CD1c-positive myeloid dendritic cell (primary cell): ENCODE results near the gene GUCA2B.

Experiments used
- DNase-seq: peaks from one replicate; pipeline ENCODE4 v3.0.0-alpha.2; 2016; ENCODE audit errors: extremely low spot score

Gene GUCA2B

DNA sequence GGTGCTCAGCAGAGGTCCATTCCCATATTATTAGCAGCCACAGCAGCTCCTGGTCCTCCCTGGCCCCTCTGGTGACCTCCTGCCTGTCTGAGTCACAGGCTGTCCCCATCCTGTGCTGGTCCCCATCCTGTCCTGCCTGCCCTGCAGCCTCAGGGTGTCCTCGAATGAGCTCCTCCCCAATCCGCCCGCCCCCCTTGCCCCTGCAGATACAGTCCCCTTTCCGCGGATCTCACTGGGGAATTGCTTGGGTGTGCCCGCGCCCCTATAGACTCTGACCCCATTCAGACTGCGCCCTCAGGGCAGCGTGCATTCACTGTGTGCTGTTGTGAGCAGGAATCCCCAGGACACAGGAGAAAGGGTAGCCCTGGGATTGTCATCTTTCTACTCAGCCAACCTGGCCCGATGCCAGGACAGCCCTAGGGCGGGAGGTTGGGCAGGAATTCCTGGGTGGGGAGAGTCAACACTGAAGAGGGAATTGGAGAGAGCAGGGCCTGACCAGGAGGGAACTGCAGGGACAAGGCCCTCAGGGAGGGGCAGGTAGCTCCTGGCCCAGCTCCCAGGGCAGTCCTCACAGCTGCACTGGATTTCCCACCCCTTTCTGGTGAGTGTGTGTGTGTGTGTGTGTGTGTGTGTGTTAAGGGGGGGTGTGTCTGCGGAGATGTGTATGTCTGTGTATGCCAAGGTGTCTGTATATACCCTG is 12.5 kb downstream of the GUCA2B start:
- no peak for DNase-seq

DNA sequence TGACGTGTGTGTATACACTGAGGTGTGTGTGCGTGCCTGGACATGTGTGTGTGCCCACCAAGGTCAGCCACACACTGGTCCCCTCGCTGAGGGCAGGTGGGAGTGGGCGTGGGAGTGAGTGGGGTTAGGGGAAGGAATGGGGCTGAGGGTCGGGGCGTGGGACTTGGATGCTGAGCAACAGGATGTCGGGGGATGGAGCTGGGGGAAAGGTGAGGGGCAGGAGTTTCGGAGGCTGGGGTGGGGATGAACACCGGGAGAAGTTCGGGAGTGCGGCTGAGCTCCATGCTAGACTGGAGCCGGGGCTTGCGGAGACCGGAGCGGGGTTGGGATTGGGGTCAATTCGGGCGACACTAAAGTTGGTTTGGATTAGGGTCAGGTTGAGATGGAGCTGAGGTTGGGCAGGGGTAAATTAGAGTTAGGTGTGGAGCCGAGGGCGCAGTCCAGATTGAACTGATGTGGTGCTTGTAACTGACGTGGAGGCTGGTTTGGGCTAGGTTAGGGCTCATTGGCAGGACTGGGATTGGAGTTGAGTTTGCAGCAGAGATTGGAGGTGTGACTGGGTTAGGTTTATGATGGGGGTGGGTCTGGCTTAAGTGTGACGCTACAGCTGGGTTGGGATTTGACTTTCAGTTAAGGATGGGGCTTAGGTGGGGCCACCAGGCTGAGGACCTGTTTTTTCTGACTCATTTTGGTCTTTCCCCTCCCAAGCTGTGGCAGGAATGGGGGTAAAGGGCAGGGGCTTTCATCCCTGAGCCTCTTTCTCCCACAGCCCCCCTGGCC is 14.6 kb downstream of the GUCA2B start:
- no peak for DNase-seq

DNA sequence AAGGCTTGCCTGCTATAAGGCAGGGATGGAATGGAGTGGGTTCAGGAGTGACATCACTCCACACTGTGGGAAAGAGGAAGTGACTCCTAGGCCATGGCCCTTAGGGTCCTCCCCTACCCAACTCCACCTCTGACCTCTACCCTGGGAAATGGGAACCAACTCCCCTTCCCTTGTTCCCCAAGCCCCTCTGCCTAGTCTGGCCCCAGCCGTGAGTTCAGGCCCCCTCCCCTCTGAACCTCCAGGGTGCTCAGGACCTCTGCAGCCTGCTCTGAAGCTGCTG is 15.1 kb downstream of the GUCA2B start:
- peak; percentile 61 for DNase-seq

DNA sequence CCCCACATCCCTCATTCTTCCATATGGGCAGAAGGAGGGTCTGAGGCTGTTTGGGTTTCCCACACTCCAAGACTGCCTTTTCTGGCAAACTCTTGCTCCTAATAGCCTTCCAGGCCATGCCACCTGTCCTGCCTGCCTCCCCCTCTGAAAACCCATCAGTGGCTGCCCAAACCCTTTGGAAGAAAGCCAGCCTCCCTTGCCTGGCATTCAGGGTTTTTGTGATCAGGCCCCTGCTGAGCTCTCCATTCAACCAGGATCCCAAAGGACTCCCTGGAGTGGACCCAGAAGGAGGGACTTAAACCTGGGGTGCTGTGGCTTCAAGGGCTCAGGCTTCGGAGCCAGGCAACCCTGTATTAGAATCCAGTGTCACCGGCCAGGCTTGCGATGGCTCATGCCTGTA is 15.6 kb downstream of the GUCA2B start:
- DNase-seq, result no peak

DNA sequence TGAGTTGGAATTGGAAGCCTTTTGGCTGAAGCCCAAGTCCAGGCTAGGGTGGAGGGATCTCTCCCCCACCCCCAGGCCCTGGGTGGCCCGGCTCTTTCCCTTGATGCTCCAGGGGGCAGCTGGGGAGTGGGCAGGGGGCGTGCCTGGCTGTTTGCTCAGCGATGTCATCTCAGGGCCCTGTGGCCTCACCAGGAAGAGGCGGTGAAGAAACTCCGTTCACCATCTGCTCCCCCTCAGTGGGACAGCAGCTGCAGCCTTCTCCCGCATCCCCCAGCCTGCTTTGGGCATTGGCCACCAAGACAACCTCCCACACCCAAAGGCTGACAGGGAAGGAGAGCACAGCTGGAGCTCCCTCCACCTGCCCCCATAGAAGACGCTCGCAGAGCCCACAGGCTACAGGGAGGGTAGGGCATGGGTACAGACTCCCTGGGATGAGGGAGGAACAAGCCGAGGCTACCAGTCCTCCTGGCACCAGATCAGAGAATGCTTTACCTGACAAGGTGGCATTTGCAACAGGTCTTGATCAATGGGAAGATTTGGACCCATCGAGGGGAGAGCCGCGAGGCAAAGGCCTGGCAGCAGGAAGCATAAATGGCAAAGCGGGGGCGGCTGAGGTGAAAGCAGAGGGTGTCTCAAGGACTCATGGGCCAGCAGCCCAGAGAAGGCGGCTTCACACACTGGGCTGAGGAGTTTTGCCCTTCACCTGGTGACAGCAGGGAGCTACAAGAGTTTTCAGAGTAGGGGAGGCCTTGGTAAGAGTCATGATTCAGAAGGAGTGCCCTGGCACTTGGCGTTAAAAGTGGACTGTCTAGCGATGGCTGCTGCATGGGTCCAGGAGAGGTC is 17.8 kb downstream of the GUCA2B start:
- DNase-seq, result no peak

DNA sequence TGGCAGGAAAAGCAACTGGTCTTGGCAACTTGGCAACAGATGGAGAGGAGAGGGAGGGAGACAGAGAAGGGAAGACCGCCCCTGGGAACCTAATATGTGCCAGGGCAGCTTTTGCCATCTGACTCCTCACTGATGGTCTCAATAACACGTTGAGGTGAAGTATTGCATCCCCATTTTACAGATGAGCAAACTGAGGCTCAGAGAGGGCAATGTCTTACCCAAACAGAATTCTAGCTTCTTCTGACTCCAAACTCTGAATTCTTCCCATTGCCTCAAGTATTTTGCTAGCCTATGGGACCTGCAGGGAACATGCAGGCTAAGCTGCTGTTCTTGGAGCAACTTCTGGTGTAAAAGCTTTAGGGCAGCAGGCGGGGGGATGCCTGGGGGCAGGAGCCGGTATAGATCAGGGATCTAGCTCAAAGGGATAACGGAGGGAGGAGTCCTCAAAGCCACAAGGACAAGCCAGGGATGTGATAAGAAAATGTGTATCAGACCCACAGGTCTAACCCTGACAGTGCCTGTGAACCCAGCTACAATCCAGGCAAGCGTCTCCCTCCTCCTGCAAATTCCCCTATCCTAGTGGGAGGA is 18.6 kb downstream of the GUCA2B start:
- no peak for DNase-seq

DNA sequence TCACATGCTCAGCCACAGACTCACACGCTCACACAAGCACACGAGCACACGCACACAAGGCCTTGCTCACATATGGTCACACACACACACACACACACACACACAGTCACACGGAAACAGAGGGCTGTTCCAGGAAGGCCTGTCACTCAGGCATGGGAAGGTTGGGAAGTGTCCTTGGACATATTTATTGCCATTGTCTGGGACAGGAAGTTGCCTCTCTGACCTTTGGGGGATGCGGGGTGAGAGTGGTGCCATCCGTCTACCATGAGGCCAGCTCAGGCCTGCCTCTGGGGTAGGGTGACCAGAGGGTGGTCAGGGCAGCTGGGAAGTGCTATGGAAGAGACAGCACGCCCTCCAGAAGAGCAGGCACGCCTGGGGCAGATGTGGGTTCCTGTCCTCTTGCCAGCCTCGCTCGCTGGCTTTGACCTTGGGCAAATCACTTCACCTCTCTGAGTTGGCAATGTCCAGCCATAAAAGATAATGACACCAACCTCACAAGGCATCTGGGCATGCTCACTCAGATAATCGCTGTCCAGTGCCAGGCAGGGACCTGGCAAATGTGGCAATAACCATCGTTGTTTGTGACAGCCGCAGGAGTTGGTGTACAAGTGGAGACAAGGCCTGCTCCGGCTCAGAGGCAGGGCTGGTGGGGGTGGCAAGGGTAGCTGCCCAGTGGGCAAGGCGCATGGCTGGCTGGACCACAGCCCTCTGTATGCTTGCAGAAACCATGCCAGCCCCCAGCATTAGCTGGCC is 19.3 kb downstream of the GUCA2B start:
- DNase-seq, result no peak

DNA sequence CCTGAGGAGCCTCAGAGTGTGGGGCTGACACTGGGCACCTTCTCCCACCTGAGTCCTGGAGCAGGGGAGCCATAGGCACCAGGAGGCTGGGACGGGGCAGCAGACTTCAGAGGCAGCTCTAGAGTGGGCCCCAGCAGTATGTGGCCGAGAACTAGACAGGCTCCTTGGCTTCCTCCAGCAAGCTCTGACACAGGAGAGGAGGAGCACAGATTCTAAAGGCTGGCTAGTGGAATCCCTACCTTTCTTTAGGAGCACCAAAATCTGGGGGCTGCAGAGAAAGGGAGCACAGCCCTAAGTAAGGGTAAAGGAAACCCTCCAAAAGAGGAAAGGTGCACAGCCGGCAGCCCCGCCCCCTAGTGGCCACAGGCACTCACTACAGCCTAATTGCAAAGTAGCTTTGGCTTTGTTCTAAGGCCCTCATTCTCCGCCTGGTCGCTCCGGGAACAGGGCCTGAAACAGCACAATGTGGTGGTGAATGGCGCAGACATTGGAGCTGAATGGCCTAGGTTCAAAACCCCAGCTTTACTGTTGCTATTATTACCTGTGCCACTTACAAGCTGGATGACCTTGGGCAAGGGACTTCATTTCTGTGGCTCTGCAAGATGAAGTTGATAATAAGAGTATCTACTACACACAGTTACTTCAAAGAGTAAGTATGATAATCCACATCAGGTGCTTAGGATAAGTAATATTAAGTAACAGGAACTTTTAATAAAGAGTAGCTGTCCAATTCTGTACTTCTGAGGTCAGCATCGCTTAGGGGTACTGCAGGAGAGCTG is 20.1 kb downstream of the GUCA2B start:
- DNase-seq, result peak; percentile 64

DNA sequence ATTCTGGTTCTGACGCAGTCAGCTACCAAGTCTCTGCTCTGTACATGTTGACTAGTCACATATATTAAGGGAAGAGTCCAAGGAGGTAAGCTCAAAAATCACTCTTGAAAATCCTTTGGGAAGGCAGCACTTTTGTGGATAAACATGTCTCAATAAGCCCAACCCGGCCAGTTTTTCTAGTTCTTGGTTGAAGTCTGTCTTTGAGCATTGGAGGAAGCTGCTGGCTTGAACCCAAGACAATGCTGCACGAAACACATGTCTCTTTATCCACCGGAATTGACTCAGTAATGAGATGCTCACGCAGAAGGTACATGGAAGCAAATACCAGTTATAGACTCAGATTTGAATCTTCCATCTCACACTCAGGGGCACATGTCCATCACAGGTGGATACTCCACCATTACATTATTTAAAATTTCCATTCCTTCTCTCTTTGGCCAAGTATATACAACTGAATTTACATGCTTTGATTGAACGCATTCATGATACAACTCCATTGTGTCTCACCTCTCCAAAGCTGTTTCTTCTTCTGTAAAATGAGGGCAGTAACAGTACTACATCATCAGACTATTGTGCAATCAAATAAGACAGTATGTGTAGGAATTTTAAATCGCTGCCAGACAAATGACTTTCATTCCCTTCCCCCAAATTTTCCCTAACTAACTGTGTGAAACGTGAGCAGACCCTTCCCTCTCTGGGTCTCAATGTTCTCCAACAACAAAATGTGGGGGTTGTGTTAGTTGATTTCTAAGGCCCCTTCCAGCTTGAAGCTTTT is 20.9 kb downstream of the GUCA2B start:
- DNase-seq, result no peak

DNA sequence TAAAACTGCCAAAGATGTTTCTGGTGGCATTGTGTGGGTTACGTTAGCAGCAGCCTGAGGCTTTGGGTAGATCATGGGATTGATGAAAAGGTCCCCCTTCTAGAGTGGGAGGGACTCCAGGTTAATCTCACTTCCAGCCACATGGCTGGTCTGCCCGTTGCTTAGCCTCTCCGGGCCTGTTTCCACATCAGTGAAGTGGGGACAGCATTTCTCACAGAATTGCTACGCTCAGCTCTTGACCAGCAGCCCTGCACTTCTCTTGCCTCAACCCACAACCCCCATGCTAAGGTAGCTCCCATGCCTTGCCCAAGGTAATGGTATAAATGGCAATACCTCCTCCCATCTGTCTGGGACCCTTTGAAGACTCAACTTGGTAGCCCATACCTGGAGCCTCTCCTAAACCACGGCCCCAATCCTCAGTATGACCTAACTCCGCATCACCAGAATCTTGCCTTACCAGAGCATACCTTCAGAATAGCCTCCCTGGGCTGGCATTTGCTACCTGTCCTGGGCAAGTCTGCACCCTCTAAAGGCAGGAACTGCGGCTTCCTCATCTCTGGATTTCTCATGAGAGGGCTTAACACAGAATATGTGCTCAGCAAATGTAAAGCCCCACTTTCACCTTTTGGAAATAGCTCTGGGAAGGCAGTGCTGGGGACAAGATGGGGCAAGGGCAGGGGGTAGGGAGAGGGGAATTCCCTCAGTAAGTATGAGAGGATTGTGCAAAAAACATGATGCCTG is 22.3 kb downstream of the GUCA2B start:
- DNase-seq, result no peak

DNA sequence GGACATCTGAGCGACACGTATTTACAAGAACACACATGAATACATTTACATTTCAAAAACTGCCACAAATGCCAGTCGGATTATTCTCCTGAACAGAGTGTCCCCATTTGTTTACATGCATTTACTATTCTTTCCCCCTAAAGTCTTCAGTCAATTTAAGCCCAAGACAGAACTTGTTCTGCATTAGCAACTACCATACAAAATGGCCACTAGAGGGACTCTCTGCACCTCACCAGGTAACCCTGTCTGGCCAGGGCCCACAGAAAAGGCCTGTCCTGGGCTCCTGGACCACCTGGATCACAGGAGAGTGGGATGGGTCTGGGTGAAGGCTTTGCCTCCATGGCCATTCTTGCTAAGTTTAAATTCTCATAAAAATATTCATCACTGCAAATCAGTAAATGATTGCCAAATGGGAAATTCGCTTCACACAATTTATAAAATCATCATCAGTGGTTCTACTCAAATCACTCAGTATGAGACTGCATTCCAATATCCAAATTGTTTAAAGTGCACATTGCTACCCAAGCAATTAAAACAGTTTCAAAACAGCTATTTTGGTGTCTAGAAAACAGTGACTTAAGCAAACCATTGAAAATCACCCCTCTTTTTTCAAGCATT is 23.8 kb downstream of the GUCA2B start:
- peak; percentile 11 for DNase-seq

DNA sequence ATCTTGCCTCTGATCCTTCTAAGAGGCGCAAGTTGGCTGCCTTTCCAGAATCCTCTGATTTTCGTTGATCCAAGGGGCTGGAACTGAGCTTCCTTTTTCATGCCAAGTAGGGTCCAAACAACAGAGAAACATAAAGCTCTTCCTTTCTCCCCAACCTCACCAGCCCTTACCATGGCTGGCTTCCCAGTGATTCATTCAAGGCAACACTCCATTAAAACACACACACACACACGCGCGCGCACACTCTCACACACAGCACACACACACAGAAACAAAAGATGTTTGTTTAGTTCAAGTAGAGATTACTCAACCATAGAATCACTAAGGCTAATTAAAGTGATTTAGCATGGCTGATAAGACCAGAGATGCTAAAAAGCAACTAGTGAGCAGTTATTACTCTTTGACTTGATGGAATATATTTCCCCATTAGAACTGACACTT is 24.4 kb downstream of the GUCA2B start:
- DNase-seq, result no peak

DNA sequence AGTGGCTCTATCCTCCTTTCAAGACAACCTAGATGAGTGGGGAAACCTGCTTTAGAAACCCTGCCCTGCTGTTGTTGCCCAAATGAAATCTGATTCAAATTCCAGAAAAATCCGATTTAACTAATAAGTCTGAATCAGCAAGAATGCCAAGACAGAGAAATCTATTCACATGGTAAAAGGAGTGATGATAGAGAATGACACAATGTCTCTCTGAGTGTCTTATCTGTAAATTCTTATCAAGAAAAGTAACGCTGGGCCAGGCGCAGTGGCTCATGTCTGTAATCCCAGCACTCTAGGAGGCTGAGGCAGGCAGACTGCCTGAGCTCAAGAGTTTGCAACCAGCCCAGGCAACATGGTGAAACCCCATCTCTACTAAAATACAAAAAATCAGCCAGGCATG is 25.0 kb downstream of the GUCA2B start:
- DNase-seq, result no peak

DNA sequence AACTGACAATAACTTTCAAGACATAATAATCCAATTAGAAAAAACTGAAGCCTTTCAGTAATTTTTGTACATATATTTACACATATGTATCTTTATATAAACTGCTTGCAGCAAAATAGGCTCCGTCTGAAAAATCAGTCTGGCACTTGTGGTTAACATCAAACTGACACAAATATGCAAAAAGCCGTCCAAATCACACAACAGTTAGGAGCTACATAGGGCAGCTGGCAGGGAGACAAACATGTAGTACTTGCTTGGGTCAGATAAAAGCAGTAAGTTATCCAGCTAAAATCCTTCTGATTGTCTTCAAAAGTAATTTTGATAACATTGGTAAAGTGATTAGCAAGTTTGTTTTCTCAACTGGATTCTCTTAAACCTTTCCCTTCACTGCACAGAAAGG is 26.1 kb downstream of the GUCA2B start:
- no peak for DNase-seq

DNA sequence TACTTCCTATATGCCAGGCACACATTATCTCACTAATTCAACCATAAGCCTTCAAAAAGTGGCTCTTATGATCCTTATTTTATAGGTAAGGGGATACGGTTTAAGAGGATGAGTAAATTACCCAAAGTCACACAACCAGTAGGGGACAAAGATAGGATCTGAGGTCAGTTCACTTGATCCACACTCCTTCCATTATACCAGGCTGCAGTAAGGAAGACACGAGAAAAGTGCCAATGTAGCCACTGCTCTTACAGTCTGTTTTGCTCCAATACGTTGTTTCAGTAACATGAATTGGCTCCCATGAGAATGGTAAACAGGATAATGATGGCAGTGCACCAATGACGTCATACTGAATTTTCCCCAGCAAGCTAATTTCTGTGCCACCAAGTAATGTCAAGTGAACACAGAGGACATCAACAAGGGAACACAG is 26.7 kb downstream of the GUCA2B start:
- DNase-seq, result no peak

DNA sequence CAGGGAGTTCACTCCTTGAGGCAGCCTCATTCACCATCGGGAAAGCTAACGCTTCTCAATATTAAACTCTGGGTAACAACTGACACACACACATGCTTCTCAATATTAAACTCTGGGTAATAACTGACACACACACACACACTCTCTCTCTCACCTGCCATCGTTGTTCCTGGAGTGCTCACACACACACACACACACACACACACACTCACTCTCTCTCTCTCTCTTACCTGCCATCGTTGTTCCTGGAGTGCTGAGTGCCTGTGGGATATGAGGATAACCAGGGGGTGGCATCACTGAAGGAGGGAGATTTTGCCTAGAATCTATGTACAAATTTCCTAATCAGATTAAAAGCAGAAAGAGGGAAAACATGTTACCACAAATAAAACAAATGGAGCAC is 28.5 kb downstream of the GUCA2B start:
- no peak for DNase-seq

DNA sequence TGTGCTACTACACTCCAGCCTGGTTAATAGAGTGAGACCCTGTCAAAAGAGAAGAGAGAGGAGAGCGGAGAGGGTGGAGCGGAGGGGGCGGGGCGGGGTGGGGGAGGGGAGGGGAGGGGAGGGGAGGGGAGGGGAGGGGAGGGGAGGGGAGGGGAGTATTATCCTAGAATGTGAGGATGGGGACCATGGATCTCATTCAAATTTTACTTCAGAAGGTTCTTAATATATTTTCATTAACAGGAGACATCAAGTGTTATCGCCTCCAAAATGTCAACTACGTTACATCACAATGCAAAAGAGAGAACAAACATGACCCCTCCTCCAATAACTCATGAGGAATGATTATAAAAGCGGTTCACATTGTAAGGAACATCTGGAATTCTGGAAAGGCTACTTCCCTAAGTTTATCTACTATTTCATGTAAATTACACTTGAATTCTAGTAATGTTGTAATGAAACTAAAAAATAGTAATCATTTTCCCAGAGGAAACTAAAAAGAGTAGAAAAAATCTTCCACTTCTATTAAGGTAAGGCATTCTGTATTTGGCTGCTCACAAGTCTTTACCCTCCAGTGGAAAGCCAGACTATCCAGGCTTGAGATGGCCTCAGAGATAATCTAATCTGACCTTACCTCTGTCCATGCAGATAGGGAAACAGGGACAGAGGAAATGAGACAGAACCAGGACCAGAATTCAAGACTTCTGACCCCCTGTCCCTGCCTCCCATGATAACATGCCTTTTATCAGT is 30.2 kb downstream of the GUCA2B start:
- DNase-seq, result no peak

DNA sequence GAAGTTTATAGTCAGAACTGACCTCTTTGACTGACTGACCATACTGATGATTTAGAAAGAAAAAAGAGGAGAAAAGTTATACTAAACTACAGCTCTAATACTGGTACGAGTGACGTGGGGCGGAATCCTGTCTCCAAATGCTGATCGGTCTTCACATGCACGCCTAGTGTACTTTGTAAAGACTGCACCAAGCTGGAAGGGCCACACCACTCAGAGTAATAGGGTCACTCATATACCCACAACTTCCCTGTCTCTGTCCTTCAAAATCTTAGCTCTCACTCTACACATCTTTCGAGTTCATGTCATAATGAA is 30.7 kb downstream of the GUCA2B start:
- no peak for DNase-seq
